Body of pancreas (tissue), 4 donors: Measurements from ENCODE around the gene LMO1.

Experiments used
- CTCF ChIP-seq, 7 experiments: fragments of 450-650 bp in 4 of 7; fragments of 200-600 bp in 3 of 7; sonication (generic) in 3 of 7; IDR thresholded peaks; one replicate each; pipeline ENCODE4 v1.5.1; 2016 to 2019; ENCODE audit warnings: antibody characterized with exemption in 7 of 7
- POLR2A ChIP-seq, 3 donors: fragments of 450-650 bp; IDR thresholded peaks; one replicate each; pipeline ENCODE4 v1.6.1; 2016; ENCODE audit warnings: antibody characterized with exemption in 3 of 3, mild to moderate bottlenecking in 2 of 3

- TF ChIP-seq CTCF (IDR thresholded peaks at IDR 0.05) = no peak
- TF ChIP-seq POLR2A (IDR thresholded peaks at IDR 0.05) = no peak
Observed at GRCh38 chr11:8234910-8235309, 28.8 kb downstream of the LMO1 start.
